AG04450 (cell line): ENCODE measurements around the gene KCNK6. TPM values are rescaled to one million over a fixed set of nuclear protein-coding genes. Genes with fewer than 3 reads are reported as not detected.

Experiments
- CTCF ChIA-PET: fragments of 300-600, 350-600 bp; formaldehyde crosslinking; extraction: SDS; loops from one replicate; lab custom pipeline; 2022; ENCODE audit warnings: antibody characterized with exemption, inconsistent platforms; lab: Charles Lee
- POLR2A ChIA-PET: fragments of 350-600 bp; formaldehyde crosslinking; extraction: SDS; loops from one replicate; lab custom pipeline; 2021; ENCODE audit warnings: antibody characterized with exemption, inconsistent platforms; lab: Yijun Ruan, JAX
- DNase-seq: peaks from one replicate; pipeline ENCODE4 v3.0.0-alpha.2; 2011; ENCODE audit warnings: low read depth, low spot score
- H3K27ac ChIP-seq: one replicate; pipeline ENCODE4 v1.5.1; 2012; ENCODE audit warnings: low read depth, low read length, control low read depth
- H3K27me3 ChIP-seq: one replicate; pipeline ENCODE4 v1.6.0; 2012; ENCODE audit warnings: low read length; ENCODE audit not compliant: control insufficient read depth, insufficient read depth
- H3K4me3 ChIP-seq: 2 replicates; pipeline ENCODE4 v1.5.1; 2011; ENCODE audit warnings: mild to moderate bottlenecking, low read depth, low read length, control low read depth
- H3K9me3 ChIP-seq: 2 replicates; pipeline ENCODE4 v1.5.1; 2012; ENCODE audit warnings: low read length; ENCODE audit not compliant: control insufficient read depth, insufficient read depth
- polyA plus RNA-seq: library from polyadenylated mRNA; depleted of rRNA; stranded (reverse); fragments of >200 nt; gene quantifications from 2 replicates; pipeline ENCODE4 v1.2.3, GENCODE V29; 2011
- TF ChIP-seq, protein P1 (sequence below): IDR thresholded peaks from 2 replicates; pipeline ENCODE4 v1.5.1; 2011; ENCODE audit warnings: low read depth, low read length, control low read depth, inconsistent platforms

The KCNK6 gene
- polyA plus RNA-seq, 1 experiment = 2.6 TPM

DNA sequence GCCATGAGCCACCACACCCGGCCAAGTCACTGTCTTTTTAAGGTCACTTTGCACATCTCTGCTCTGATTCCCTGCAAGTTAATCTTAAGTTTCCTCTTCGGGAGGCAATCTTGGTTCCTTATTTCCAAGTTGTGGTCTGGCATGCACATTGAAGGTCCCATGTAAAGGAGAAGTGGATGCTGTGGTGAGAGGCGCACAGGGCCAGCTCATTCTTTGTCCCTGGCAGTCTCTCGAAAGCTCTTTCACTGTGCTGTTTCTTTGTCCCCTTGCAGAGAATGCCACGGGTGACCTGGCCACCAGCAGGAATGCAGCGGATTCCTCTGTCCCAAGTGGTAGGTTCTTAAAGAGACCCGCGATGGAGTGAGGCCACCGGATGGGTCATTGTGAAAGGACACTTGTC, 32.0 kb upstream of the KCNK6 start:
- POLR2A ChIA-PET = no interaction called here
- H3K27ac ChIP-seq = no peak overlapping the region
- H3K27me3 ChIP-seq = no peaks in the 10 kb centered on the region
- no peaks in the 10 kb centered on the region for H3K9me3 ChIP-seq
- no peak overlapping the region for H3K4me3 ChIP-seq
- DNase-seq = no peak
- CTCF ChIA-PET = no interaction called here
- TF ChIP-seq, protein P1, sequence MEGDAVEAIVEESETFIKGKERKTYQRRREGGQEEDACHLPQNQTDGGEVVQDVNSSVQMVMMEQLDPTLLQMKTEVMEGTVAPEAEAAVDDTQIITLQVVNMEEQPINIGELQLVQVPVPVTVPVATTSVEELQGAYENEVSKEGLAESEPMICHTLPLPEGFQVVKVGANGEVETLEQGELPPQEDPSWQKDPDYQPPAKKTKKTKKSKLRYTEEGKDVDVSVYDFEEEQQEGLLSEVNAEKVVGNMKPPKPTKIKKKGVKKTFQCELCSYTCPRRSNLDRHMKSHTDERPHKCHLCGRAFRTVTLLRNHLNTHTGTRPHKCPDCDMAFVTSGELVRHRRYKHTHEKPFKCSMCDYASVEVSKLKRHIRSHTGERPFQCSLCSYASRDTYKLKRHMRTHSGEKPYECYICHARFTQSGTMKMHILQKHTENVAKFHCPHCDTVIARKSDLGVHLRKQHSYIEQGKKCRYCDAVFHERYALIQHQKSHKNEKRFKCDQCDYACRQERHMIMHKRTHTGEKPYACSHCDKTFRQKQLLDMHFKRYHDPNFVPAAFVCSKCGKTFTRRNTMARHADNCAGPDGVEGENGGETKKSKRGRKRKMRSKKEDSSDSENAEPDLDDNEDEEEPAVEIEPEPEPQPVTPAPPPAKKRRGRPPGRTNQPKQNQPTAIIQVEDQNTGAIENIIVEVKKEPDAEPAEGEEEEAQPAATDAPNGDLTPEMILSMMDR = no peak

DNA sequence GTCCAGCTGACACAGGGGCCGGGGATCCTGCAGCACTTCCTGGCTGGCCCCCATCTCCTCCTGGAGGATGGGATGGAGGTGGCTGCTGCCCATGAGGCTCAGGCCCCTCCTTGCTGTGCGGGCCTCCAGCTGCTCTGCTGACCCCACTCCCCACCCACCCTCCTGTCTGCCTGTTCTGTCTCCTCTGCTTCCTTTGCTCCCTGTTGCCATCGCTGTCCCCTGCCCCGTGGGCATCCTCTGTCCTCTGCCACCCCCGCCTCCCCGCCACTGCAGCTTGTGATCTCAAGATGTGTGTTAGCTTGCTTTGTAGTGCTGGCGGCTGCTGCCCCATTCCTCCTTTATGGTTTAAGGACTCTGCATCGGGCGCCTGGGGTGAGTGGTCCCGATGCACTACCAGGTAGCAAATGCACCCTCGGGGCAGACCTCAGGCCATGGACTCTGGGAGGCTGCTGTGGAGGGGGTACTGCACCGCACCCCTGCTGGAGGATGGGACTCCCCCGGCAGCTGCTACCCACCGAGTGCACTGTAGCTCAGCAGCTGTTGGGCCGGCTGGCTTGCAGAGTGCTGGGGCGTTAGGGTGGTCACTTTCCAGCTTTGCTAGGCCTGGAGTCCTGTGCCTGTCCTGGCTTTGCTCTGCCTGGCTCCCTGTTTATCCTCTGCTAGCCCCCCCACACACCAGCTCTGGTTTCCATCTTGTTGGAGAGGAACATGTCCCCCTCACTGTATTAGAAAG, 31.4 kb upstream of the KCNK6 start:
- no peak overlapping the region for H3K27ac ChIP-seq
- CTCF ChIA-PET = no interaction called here
- TF ChIP-seq, protein P1 = no peak
- POLR2A ChIA-PET = interaction anchor here (1.1 kb wide), 1 partner anchor 32 kb away, joined by 3 read pairs; the partner anchor contains the start of gene PPP1R14A
- no peak for DNase-seq
- no peaks in the 10 kb centered on the region for H3K9me3 ChIP-seq
- H3K4me3 ChIP-seq = no peak overlapping the region
- no peaks in the 10 kb centered on the region for H3K27me3 ChIP-seq

DNA sequence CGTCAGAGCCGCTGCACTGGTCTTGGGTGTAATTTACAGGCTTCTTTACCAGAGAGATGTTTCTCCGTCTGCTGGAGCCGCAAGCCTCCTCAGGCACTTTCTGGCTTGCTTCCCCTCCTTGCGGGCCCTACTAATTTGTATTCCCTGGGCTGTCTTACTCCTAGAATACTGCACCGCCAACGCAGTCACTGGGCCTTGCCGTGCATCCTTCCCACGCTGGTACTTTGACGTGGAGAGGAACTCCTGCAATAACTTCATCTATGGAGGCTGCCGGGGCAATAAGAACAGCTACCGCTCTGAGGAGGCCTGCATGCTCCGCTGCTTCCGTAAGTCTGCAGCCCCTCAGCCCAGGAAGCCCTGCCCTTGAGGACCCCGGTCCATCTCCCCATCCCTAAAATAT, 29.7 kb upstream of the KCNK6 start:
- no peak for DNase-seq
- Histone ChIP-seq H3K4me3 (no peak overlapping the region), H3K27ac (peak overlapping the region; percentile 70), H3K9me3 (no peaks in the 10 kb centered on the region), H3K27me3 (no peaks in the 10 kb centered on the region)
- POLR2A ChIA-PET = interaction anchor here (0.6 to 1.2 kb wide), 7 partner anchors 8 to 285 kb away, joined by 3 to 6 read pairs (median 4); partner anchors contain the start of gene C19orf33
- TF ChIP-seq, protein P1 = no peak
- CTCF ChIA-PET = interaction anchor here (1.2 to 2.4 kb wide), 2 partner anchors 9 to 46 kb away, joined by 3 to 10 read pairs; no protein-coding TSS in a partner anchor

DNA sequence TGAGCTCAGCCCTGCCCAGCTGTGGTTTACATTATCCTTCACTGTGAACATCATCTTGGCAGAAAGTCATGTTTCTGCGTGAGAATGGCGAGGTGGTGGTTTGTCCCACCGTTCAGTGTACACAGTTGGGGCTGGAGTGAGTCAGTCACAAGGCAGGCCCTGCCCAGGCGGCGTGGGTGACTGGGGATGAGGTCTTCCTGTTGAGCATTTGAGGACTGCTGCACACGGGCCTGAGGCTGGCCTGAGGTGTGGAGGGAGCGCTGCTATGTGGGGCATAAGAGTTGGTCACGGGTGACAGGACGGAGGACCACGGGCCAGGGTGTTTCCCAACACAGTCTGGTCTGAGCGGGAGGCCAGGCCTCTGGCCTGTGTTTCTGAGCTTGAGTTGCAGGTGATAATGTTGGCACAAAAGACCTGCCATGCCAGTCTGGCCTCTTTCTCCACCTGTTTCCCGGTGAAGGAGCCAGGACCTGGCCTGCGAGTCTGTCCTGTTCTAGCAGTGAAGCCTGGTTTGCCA, 29.0 kb upstream of the KCNK6 start:
- ChIA-PET CTCF (interaction anchor here (1.2 to 2.4 kb wide), 2 partner anchors 8 to 47 kb away, joined by 3 to 10 read pairs; no protein-coding TSS in a partner anchor), POLR2A (interaction anchor here (0.6 to 1.2 kb wide), 5 partner anchors 8 to 40 kb away, joined by 3 to 6 read pairs (median 4); partner anchors contain the start of gene C19orf33)
- Histone ChIP-seq H3K4me3 (no peak overlapping the region), H3K27me3 (no peaks in the 10 kb centered on the region), H3K27ac (peak overlapping the region; percentile 80), H3K9me3 (no peaks in the 10 kb centered on the region)
- TF ChIP-seq, protein P1 = no peak
- peak; percentile 86 for DNase-seq

DNA sequence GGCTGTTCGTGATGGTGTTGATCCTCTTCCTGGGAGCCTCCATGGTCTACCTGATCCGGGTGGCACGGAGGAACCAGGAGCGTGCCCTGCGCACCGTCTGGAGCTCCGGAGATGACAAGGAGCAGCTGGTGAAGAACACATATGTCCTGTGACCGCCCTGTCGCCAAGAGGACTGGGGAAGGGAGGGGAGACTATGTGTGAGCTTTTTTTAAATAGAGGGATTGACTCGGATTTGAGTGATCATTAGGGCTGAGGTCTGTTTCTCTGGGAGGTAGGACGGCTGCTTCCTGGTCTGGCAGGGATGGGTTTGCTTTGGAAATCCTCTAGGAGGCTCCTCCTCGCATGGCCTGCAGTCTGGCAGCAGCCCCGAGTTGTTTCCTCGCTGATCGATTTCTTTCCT, 27.8 kb upstream of the KCNK6 start:
- no peak overlapping the region for H3K27ac ChIP-seq
- H3K27me3 ChIP-seq = no peaks in the 10 kb centered on the region
- TF ChIP-seq, protein P1 = no peak
- ChIA-PET CTCF (interaction anchor here (2.4 kb wide), 1 partner anchor 48 kb away, joined by 10 read pairs; no protein-coding TSS in a partner anchor), POLR2A (no interaction called here)
- no peak overlapping the region for H3K4me3 ChIP-seq
- no peaks in the 10 kb centered on the region for H3K9me3 ChIP-seq
- DNase-seq = no peak
